ENCODE measurements around the gene TMEM80.

GRCh38 chr11:708511-708910 is 12.9 kb downstream of the TMEM80 start:
- TF ChIP-seq CTCF (conservative IDR thresholded peaks at IDR 0.05; ENCODE audit: low read depth, low read length): no peak
- no peak for TF ChIP-seq EZH2 (IDR thresholded peaks at IDR 0.05; ENCODE audit: borderline replicate concordance, low read depth, low read length, poor library complexity, severe bottlenecking)
